ENCODE results near the gene SYK. TPM values are rescaled to one million over a fixed set of nuclear protein-coding genes. Genes with fewer than 3 reads are reported as not detected.

Gene SYK
- total RNA-seq, 1 experiment from 2014 or later: 9.0 TPM

DNA sequence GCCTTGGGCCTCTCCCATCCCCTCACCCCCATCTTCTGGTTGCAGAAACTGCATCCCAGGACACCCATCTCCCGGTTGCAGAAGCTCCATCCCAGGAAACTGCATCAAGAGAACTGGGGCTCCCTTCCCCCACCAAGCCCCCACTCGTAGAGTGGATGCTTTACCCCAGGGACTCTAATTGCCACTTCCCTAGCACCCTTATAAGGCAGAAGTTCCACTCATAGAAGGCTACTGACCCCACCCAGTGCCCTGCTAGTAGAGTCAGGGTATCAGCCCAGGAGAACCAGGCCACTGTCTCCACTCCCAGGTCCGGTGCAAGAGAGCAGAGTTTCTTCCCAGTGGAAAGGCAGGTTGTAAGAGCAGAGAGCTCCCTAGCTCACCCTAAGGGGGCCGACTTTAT is 12.2 kb upstream of the SYK start:
- intact Hi-C loops (cut with micrococcal nuclease): no loop called here
- CTCF ChIA-PET: no interaction called here
- no peak overlapping the region for H3K4me3 ChIP-seq (replicated peaks in 1 of 2; ENCODE audit: low read depth in 1 of 2, low read length in 2 of 2)
- POLR2A ChIA-PET: no interaction called here
- no peak for DNase-seq (ENCODE audit: low read depth, low spot score)
- no peaks in the 10 kb centered on the region for H3K36me3 ChIP-seq (ENCODE audit: control insufficient read depth in 1 of 2, insufficient read depth in 2 of 2, low read length in 2 of 2)
- H3K4me2 ChIP-seq (ENCODE audit: low read length): no peak overlapping the region
- H3K27ac ChIP-seq (ENCODE audit: low read depth, low read length): no peak overlapping the region
- no TSS peak for BruUV-seq (replicated peaks)
- H3K9me2 ChIP-seq (ENCODE audit: insufficient read depth): no peaks in the 10 kb centered on the region
- no peaks in the 10 kb centered on the region for H3K4me1 ChIP-seq (ENCODE audit: control insufficient read depth in 1 of 2, insufficient read depth in 2 of 2, low read length in 2 of 2)
- RAD21 ChIA-PET (ENCODE audit: low non-redundant PET in 1 of 2, low total read pairs in 2 of 2, uncharacterized antibody in 2 of 2, unreplicated experiment in 2 of 2): no interaction called here
- no peak for ATAC-seq
- no peak overlapping the region for H3K9ac ChIP-seq (ENCODE audit: low read length)
- H3K9me3 ChIP-seq (ENCODE audit: control insufficient read depth in 1 of 2, insufficient read depth in 1 of 2, low read depth in 1 of 2, low read length in 2 of 2): no peaks in the 10 kb centered on the region
- no peak overlapping the region for H2AFZ ChIP-seq (ENCODE audit: low read depth, low read length, poor library complexity, severe bottlenecking)
- H3K79me2 ChIP-seq (ENCODE audit: insufficient read depth, low read length): no peaks in the 10 kb centered on the region
- TF ChIP-seq FOSL1 (IDR thresholded peaks at IDR 0.05; ENCODE audit: low read depth): no peak
- TF ChIP-seq EZH2 (IDR thresholded peaks at IDR 0.05): no peak
- no peak for TF ChIP-seq POLR2A (IDR thresholded peaks at IDR 0.05; ENCODE audit: borderline replicate concordance, extremely low read depth, insufficient read depth, insufficient read length)
- no peak for TF ChIP-seq EGR1 (IDR thresholded peaks at IDR 0.05; ENCODE audit: low read depth)
- no peak for TF ChIP-seq ZFX (IDR thresholded peaks at IDR 0.05)
- TF ChIP-seq JUND (IDR thresholded peaks at IDR 0.05): no peak
- TF ChIP-seq, protein P1, sequence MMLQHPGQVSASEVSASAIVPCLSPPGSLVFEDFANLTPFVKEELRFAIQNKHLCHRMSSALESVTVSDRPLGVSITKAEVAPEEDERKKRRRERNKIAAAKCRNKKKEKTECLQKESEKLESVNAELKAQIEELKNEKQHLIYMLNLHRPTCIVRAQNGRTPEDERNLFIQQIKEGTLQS (IDR thresholded peaks at IDR 0.05): no peak
- TF ChIP-seq, protein P2, sequence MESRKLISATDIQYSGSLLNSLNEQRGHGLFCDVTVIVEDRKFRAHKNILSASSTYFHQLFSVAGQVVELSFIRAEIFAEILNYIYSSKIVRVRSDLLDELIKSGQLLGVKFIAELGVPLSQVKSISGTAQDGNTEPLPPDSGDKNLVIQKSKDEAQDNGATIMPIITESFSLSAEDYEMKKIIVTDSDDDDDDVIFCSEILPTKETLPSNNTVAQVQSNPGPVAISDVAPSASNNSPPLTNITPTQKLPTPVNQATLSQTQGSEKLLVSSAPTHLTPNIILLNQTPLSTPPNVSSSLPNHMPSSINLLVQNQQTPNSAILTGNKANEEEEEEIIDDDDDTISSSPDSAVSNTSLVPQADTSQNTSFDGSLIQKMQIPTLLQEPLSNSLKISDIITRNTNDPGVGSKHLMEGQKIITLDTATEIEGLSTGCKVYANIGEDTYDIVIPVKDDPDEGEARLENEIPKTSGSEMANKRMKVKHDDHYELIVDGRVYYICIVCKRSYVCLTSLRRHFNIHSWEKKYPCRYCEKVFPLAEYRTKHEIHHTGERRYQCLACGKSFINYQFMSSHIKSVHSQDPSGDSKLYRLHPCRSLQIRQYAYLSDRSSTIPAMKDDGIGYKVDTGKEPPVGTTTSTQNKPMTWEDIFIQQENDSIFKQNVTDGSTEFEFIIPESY (IDR thresholded peaks at IDR 0.05; ENCODE audit: extremely low read depth, insufficient replicate concordance, low read length): no peak
- TF ChIP-seq, protein P3, sequence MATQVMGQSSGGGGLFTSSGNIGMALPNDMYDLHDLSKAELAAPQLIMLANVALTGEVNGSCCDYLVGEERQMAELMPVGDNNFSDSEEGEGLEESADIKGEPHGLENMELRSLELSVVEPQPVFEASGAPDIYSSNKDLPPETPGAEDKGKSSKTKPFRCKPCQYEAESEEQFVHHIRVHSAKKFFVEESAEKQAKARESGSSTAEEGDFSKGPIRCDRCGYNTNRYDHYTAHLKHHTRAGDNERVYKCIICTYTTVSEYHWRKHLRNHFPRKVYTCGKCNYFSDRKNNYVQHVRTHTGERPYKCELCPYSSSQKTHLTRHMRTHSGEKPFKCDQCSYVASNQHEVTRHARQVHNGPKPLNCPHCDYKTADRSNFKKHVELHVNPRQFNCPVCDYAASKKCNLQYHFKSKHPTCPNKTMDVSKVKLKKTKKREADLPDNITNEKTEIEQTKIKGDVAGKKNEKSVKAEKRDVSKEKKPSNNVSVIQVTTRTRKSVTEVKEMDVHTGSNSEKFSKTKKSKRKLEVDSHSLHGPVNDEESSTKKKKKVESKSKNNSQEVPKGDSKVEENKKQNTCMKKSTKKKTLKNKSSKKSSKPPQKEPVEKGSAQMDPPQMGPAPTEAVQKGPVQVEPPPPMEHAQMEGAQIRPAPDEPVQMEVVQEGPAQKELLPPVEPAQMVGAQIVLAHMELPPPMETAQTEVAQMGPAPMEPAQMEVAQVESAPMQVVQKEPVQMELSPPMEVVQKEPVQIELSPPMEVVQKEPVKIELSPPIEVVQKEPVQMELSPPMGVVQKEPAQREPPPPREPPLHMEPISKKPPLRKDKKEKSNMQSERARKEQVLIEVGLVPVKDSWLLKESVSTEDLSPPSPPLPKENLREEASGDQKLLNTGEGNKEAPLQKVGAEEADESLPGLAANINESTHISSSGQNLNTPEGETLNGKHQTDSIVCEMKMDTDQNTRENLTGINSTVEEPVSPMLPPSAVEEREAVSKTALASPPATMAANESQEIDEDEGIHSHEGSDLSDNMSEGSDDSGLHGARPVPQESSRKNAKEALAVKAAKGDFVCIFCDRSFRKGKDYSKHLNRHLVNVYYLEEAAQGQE (IDR thresholded peaks at IDR 0.05; ENCODE audit: low read depth): no peak
- no peaks in the 10 kb centered on the region for H4K20me1 ChIP-seq (ENCODE audit: insufficient read depth)
- peaks cover 14% of the 10 kb centered on the region; the same call in 1 of the 2 replicates for H3K27me3 ChIP-seq (ENCODE audit: insufficient read depth, low read length)

Data from HCT116 (cell line).